IMR-90 (cell line): ENCODE measurements around the gene RMDN3. TPM values are rescaled to one million over a fixed set of nuclear protein-coding genes. Genes with fewer than 3 reads are reported as not detected.

Source experiments
- ATAC-seq: fragments of 200-7000 bp; cut with Tn5 transposase; 2 replicates; pipeline ENCODE4 v1.9.1; 2020; ENCODE audit warnings: low read depth, mild to moderate bottlenecking, moderate library complexity
- BruUV-seq: library from RNA; stranded (reverse); fragments of 400-500 nt; replicated peaks from 2 replicates; lab custom pipeline; 2021; lab: Mats Ljungman, UMichigan
- CTCF ChIA-PET: fragments of 300-600 bp; formaldehyde crosslinking; extraction: SDS; loops from one replicate; lab custom pipeline; 2021; ENCODE audit warnings: antibody characterized with exemption; lab: Yijun Ruan, JAX
- POLR2A ChIA-PET: fragments of 300-600 bp; sonication (Branson Sonifier 250); formaldehyde crosslinking; loops from one replicate; lab custom pipeline; 2022; ENCODE audit warnings: antibody characterized with exemption; ENCODE audit not compliant: unreplicated experiment; lab: Charles Lee
- DNase-seq: peaks from one replicate; pipeline ENCODE4 v3.0.0; 2013
- H2AFZ ChIP-seq: replicated peaks from 2 replicates; pipeline ENCODE3; 2013; ENCODE audit warnings: low read length, mild to moderate bottlenecking; ENCODE audit not compliant: poor library complexity
- H2AK5ac ChIP-seq: 2 replicates; pipeline ENCODE4 v1.6.1; 2013; ENCODE audit warnings: low read depth, low read length, inconsistent platforms
- H2AK9ac ChIP-seq: replicated peaks from 2 replicates; pipeline ENCODE3; 2013; ENCODE audit warnings: mild to moderate bottlenecking, low read depth, low read length, moderate library complexity; ENCODE audit not compliant: poor library complexity
- H2BK120ac ChIP-seq: 2 replicates; pipeline ENCODE4 v1.6.1; 2013; ENCODE audit warnings: low read depth, low read length, inconsistent platforms
- H2BK15ac ChIP-seq: 3 replicates; pipeline ENCODE4 v1.6.1; 2013; ENCODE audit warnings: low read depth, low read length, inconsistent platforms
- H2BK20ac ChIP-seq: 2 replicates; pipeline ENCODE4 v1.6.1; 2013; ENCODE audit warnings: low read depth, mild to moderate bottlenecking, inconsistent platforms, low read length, moderate library complexity
- H2BK5ac ChIP-seq: 2 replicates; pipeline ENCODE4 v1.6.1; 2013; ENCODE audit warnings: mild to moderate bottlenecking, low read depth, low read length, inconsistent platforms; ENCODE audit not compliant: poor library complexity, severe bottlenecking
- H3K14ac ChIP-seq: replicated peaks from 2 replicates; pipeline ENCODE4 v1.6.1; 2013; ENCODE audit warnings: low read depth, low read length, inconsistent platforms
- H3K18ac ChIP-seq: 2 replicates; pipeline ENCODE4 v1.6.1; 2013; ENCODE audit warnings: low read depth, low read length, control low read depth
- H3K23ac ChIP-seq: 2 replicates; pipeline ENCODE4 v1.6.1; 2013; ENCODE audit warnings: low read depth, low read length, inconsistent platforms
- H3K27ac ChIP-seq: 2 replicates; pipeline ENCODE4 v1.5.1; 2013; ENCODE audit warnings: mild to moderate bottlenecking, control low read depth, low read length; ENCODE audit not compliant: insufficient read depth
- H3K27me3 ChIP-seq: 2 replicates; pipeline ENCODE4 v1.6.1; 2013; ENCODE audit warnings: low read length; ENCODE audit not compliant: control insufficient read depth, insufficient read depth
- H3K36me3 ChIP-seq: 2 replicates; pipeline ENCODE4 v1.6.1; 2013; ENCODE audit warnings: low read length, mixed read lengths; ENCODE audit not compliant: control insufficient read depth, insufficient read depth
- H3K4ac ChIP-seq: 2 replicates; pipeline ENCODE4 v1.6.1; 2013; ENCODE audit warnings: low read depth, low read length, inconsistent platforms
- H3K4me1 ChIP-seq: 2 replicates; pipeline ENCODE4 v1.6.1; 2013; ENCODE audit warnings: low read length, mixed read lengths; ENCODE audit not compliant: control insufficient read depth, insufficient read depth
- H3K4me2 ChIP-seq: 2 replicates; pipeline ENCODE4 v1.6.1; 2013; ENCODE audit warnings: low read depth, mild to moderate bottlenecking, control low read depth, low read length, moderate library complexity
- H3K4me3 ChIP-seq: 2 replicates; pipeline ENCODE4 v1.5.1; 2013; ENCODE audit warnings: low read depth, mild to moderate bottlenecking, control low read depth, low read length, moderate library complexity; ENCODE audit not compliant: insufficient read depth
- H3K56ac ChIP-seq: 2 replicates; pipeline ENCODE4 v1.6.1; 2013; ENCODE audit warnings: low read length, inconsistent platforms; ENCODE audit not compliant: insufficient read depth; ENCODE audit errors: extremely low read depth
- H3K79me1 ChIP-seq, 2 experiments: 2 replicates each; pipeline ENCODE4 v1.6.1; 2013; ENCODE audit warnings: low read length in 2 of 2, inconsistent platforms in 1 of 2, low read depth in 1 of 2
- H3K9ac ChIP-seq: 2 replicates; pipeline ENCODE4 v1.6.1; 2013; ENCODE audit warnings: low read depth, low read length, control low read depth
- H3K9me1 ChIP-seq: 2 replicates; pipeline ENCODE4 v1.6.1; 2013; ENCODE audit warnings: low read length, inconsistent platforms; ENCODE audit not compliant: insufficient read depth
- H3K9me3 ChIP-seq: 2 replicates; pipeline ENCODE4 v1.6.1; 2013; ENCODE audit warnings: low read length; ENCODE audit not compliant: control insufficient read depth, insufficient read depth
- H4K20me1 ChIP-seq: 2 replicates; pipeline ENCODE4 v1.6.1; 2013; ENCODE audit warnings: low read length, inconsistent platforms; ENCODE audit not compliant: insufficient read depth
- H4K5ac ChIP-seq: 2 replicates; pipeline ENCODE4 v1.6.1; 2013; ENCODE audit warnings: mild to moderate bottlenecking, low read depth, low read length, control low read depth
- H4K8ac ChIP-seq, 2 experiments: 2 replicates each; pipeline ENCODE4 v1.6.1; 2013; ENCODE audit warnings: low read depth in 2 of 2, low read length in 2 of 2, control low read depth in 1 of 2, inconsistent platforms in 1 of 2
- H4K91ac ChIP-seq: 2 replicates; pipeline ENCODE4 v1.6.1; 2013; ENCODE audit warnings: low read depth, low read length, inconsistent platforms; ENCODE audit not compliant: insufficient read depth
- BHLHE40 ChIP-seq: fragments of 150-350 bp; IDR thresholded peaks from 2 replicates; pipeline ENCODE4 v1.6.1; 2016; ENCODE audit warnings: mild to moderate bottlenecking, low read depth, low read length
- CEBPB ChIP-seq: IDR thresholded peaks from 2 replicates; pipeline ENCODE4 v1.6.1; 2012; ENCODE audit warnings: low read depth, low read length, improper control_type of control experiment
- CHD1 ChIP-seq: IDR thresholded peaks from 2 replicates; pipeline ENCODE4 v1.6.1; 2012; ENCODE audit warnings: low read depth, low read length, improper control_type of control experiment
- ELK1 ChIP-seq: fragments of 150-350 bp; IDR thresholded peaks from 2 replicates; pipeline ENCODE4 v1.6.1; 2016; ENCODE audit warnings: low read depth, mild to moderate bottlenecking, low read length, moderate library complexity, borderline replicate concordance
- FOS ChIP-seq: fragments of 150-350 bp; IDR thresholded peaks from 2 replicates; pipeline ENCODE4 v1.6.1; 2016; ENCODE audit warnings: low read depth, low read length
- MAFK ChIP-seq: IDR thresholded peaks from 2 replicates; pipeline ENCODE4 v1.6.1; 2012; ENCODE audit warnings: low read depth, low read length, improper control_type of control experiment
- MAZ ChIP-seq: IDR thresholded peaks from 2 replicates; pipeline ENCODE4 v1.6.1; 2012; ENCODE audit warnings: low read depth, mild to moderate bottlenecking, low read length, improper control_type of control experiment, moderate library complexity, borderline replicate concordance
- MXI1 ChIP-seq: IDR thresholded peaks from 2 replicates; pipeline ENCODE4 v1.6.1; 2012; ENCODE audit warnings: low read depth, mild to moderate bottlenecking, low read length, moderate library complexity, borderline replicate concordance
- NFE2L2 ChIP-seq: fragments of 150-350 bp; IDR thresholded peaks from 2 replicates; pipeline ENCODE4 v1.6.1; 2016; ENCODE audit warnings: low read depth, mild to moderate bottlenecking, low read length
- POLR2A ChIP-seq: IDR thresholded peaks from 2 replicates; pipeline ENCODE4 v1.6.1; 2012; ENCODE audit warnings: mild to moderate bottlenecking, low read depth, low read length
- RAD21 ChIP-seq: IDR thresholded peaks from 2 replicates; pipeline ENCODE4 v1.6.1; 2012; ENCODE audit warnings: low read length, improper control_type of control experiment
- RCOR1 ChIP-seq: IDR thresholded peaks from 2 replicates; pipeline ENCODE4 v1.6.1; 2012; ENCODE audit warnings: mild to moderate bottlenecking, low read length, improper control_type of control experiment; ENCODE audit not compliant: insufficient replicate concordance
- RFX5 ChIP-seq: IDR thresholded peaks from 2 replicates; pipeline ENCODE4 v1.8.0; 2012; ENCODE audit warnings: low read depth, mild to moderate bottlenecking, low read length, moderate library complexity
- SMC3 ChIP-seq: fragments of 150-350 bp; IDR thresholded peaks from 2 replicates; pipeline ENCODE4 v1.6.1; 2016; ENCODE audit warnings: low read depth, mild to moderate bottlenecking, antibody characterized with exemption, low read length, moderate library complexity
- WGBS, 2 experiments: methylation state at CpG; one replicate each; pipeline versions ENCODE4 v1.1.5 to v1.1.7; 2013; ENCODE audit warnings: missing lambda C conversion rate in 2 of 2; ENCODE audit not compliant: insufficient read length in 1 of 2; ENCODE audit errors: extremely low coverage in 2 of 2; 5-methylcytosine and 5-hydroxymethylcytosine counted together
- dilution Hi-C: fragments of 300-500 bp; cut with HindIII; formaldehyde crosslinking; loops from one replicate; pipeline ENCODE4 v1.14.3; 2018; ENCODE audit warnings: low sequenced_read_pairs; ENCODE audit not compliant: unreplicated experiment
- in situ Hi-C: fragments of 300-500 bp; cut with MboI; formaldehyde crosslinking; loops from 3 replicates; pipeline ENCODE4 v1.14.3; 2019; ENCODE audit warnings: low sequenced_read_pairs, inconsistent platforms, mixed read lengths
- intact Hi-C: fragments of 100-400 bp; cut with micrococcal nuclease; formaldehyde crosslinking; loops from 2 replicates; pipeline ENCODE4 v1.10.0; 2022
- polyA plus RNA-seq, 3 experiments: library from polyadenylated mRNA; depleted of rRNA; stranded (reverse); fragments of >200 nt; gene quantifications; 2 replicates each; pipeline ENCODE4 v1.2.3, GENCODE V29; 2012; ENCODE audit warnings: low replicate concordance in 1 of 3
- total RNA-seq: library from RNA; depleted of rRNA; stranded (reverse); fragments of >200 nt; gene quantifications from 2 replicates; pipeline ENCODE4 v1.2.3, GENCODE V29; 2012
- TF ChIP-seq, protein P1 (sequence below): conservative IDR thresholded peaks from 2 replicates; pipeline ENCODE4 v1.5.1; 2012; ENCODE audit warnings: mild to moderate bottlenecking, low read depth, low read length, improper control_type of control experiment
- TF ChIP-seq, protein P2 (sequence below): fragments of 150-350 bp; IDR thresholded peaks from 2 replicates; pipeline ENCODE4 v1.6.1; 2017; ENCODE audit warnings: mild to moderate bottlenecking, antibody characterized with exemption, low read length, low read depth

RMDN3 gene
- total and polyA plus RNA-seq, 2 of the 4 experiments (the other 2 are of a cell fraction): 14.7 to 25.7 TPM

DNA sequence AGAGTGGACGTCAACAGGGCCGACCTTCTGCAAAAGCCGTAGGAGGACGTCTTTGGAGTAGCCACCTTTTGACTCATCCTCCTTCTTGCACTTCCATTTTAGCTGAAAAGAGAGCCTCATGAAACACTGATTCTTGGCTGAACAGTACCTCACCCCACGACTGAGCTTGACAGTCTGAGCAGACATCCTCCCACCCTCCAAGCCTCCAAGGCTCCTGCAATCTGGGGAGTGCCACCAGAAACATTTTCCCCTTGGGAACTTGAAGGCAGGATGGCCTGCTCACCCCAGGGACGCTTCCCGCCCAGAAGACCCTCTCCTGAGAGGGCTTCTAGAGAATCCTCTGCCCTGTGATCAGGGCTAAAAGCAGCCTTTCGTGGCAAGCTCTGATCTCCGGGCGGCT lies 20.0 kb upstream of the RMDN3 start:
- H4K5ac ChIP-seq: no peak overlapping the region
- no peak overlapping the region for H3K9ac ChIP-seq
- no peak overlapping the region for H3K4ac ChIP-seq
- H3K79me1 ChIP-seq: peaks cover 0 to 2% of the 10 kb centered on the region in 2 experiments; a peak in 1 of 4 replicates
- H3K9me1 ChIP-seq: no peaks in the 10 kb centered on the region
- DNase-seq (no peak), ATAC-seq (no peak)
- POLR2A ChIA-PET: no interaction called here
- H2AFZ ChIP-seq: no peak overlapping the region
- no peak overlapping the region for H2BK20ac ChIP-seq
- H3K4me1 ChIP-seq: no peaks in the 10 kb centered on the region
- no peak overlapping the region for H3K4me2 ChIP-seq
- peaks cover 3% of the 10 kb centered on the region; the same call in 1 of the 2 replicates for H4K20me1 ChIP-seq
- H4K91ac ChIP-seq: no peak overlapping the region
- no peaks in the 10 kb centered on the region for H3K9me3 ChIP-seq
- H3K4me3 ChIP-seq: no peak overlapping the region
- no TSS peak for BruUV-seq
- intact Hi-C loops: no loop called here
- dilution Hi-C loops: no loop called here
- 94% methylated on average over 3 of the region's 10 CpGs; no CpG with 5 or more reads in 1 of the 2 experiments for whole genome bisulfite sequencing, 2 experiments
- CTCF ChIA-PET: no interaction called here
- no peak overlapping the region for H3K14ac ChIP-seq
- no peak overlapping the region for H3K56ac ChIP-seq
- no peak overlapping the region for H2AK9ac ChIP-seq
- no peak overlapping the region for H3K18ac ChIP-seq
- no peak overlapping the region for H2AK5ac ChIP-seq
- H3K27ac ChIP-seq: no peak overlapping the region
- peaks cover 66% of the 10 kb centered on the region for H3K36me3 ChIP-seq
- no peak overlapping the region for H2BK5ac ChIP-seq
- no peaks in the 10 kb centered on the region for H3K27me3 ChIP-seq
- no peak overlapping the region for H3K23ac ChIP-seq
- H4K8ac ChIP-seq: no peak overlapping the region
- TF ChIP-seq, protein P1, sequence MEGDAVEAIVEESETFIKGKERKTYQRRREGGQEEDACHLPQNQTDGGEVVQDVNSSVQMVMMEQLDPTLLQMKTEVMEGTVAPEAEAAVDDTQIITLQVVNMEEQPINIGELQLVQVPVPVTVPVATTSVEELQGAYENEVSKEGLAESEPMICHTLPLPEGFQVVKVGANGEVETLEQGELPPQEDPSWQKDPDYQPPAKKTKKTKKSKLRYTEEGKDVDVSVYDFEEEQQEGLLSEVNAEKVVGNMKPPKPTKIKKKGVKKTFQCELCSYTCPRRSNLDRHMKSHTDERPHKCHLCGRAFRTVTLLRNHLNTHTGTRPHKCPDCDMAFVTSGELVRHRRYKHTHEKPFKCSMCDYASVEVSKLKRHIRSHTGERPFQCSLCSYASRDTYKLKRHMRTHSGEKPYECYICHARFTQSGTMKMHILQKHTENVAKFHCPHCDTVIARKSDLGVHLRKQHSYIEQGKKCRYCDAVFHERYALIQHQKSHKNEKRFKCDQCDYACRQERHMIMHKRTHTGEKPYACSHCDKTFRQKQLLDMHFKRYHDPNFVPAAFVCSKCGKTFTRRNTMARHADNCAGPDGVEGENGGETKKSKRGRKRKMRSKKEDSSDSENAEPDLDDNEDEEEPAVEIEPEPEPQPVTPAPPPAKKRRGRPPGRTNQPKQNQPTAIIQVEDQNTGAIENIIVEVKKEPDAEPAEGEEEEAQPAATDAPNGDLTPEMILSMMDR: no peak
- TF ChIP-seq MXI1 (no peak), RAD21 (no peak), RFX5 (no peak), BHLHE40 (no peak), POLR2A (no peak), CHD1 (no peak), MAZ (no peak), FOS (no peak), CEBPB (no peak), MAFK (no peak), RCOR1 (no peak), SMC3 (no peak), NFE2L2 (no peak), ELK1 (no peak)
- TF ChIP-seq, protein P2, sequence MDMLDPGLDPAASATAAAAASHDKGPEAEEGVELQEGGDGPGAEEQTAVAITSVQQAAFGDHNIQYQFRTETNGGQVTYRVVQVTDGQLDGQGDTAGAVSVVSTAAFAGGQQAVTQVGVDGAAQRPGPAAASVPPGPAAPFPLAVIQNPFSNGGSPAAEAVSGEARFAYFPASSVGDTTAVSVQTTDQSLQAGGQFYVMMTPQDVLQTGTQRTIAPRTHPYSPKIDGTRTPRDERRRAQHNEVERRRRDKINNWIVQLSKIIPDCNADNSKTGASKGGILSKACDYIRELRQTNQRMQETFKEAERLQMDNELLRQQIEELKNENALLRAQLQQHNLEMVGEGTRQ: no peak
- H2BK15ac ChIP-seq: no peak overlapping the region
- H2BK120ac ChIP-seq: no peak overlapping the region
- in situ Hi-C loops: no loop called here
